HCT116 (cell line): ENCODE measurements around the gene MCTP2. TPM values are rescaled to one million over a fixed set of nuclear protein-coding genes. Genes with fewer than 3 reads are reported as not detected.

Experiments used
- ATAC-seq: fragments of 200-7000 bp; cut with Tn5 transposase; 2 replicates; pipeline ENCODE4 v1.9.1; 2020; ENCODE audit warnings: mild to moderate bottlenecking, moderate library complexity
- BruUV-seq: library from RNA; stranded (reverse); fragments of 400-500 nt; replicated peaks from 2 replicates; lab custom pipeline; 2021; lab: Mats Ljungman, UMichigan
- CTCF ChIA-PET: fragments of 300-600 bp; sonication (Branson Sonifier 250); formaldehyde crosslinking; loops from one replicate; lab custom pipeline; 2021; ENCODE audit warnings: antibody characterized with exemption; lab: Charles Lee
- POLR2A ChIA-PET: fragments of 300-600, 350-600 bp; sonication (Branson Sonifier 250); formaldehyde crosslinking; loops from one replicate; lab custom pipeline; 2021; ENCODE audit warnings: antibody characterized with exemption; lab: Charles Lee
- RAD21 ChIA-PET, 2 experiments: fragments of 300-600 bp; sonication (Branson Sonifier 250); formaldehyde crosslinking; loops; one replicate each; lab custom pipeline; 2023; ENCODE audit warnings: low total read pairs in 2 of 2; ENCODE audit not compliant: uncharacterized antibody in 2 of 2, unreplicated experiment in 2 of 2, low non-redundant PET in 1 of 2; lab: Charles Lee
- DNase-seq: peaks from one replicate; pipeline ENCODE4 v3.0.0-alpha.2; 2010; ENCODE audit warnings: low read depth, low spot score
- H2AFZ ChIP-seq: fragments of 200-600 bp; shearing (Covaris generic), sonication (generic); 2 replicates; pipeline ENCODE4 v1.6.1; 2017; ENCODE audit warnings: low read depth, mixed run types, mixed read lengths, antibody characterized with exemption, low read length; ENCODE audit not compliant: poor library complexity, severe bottlenecking
- H3K27ac ChIP-seq: 2 replicates; pipeline ENCODE4 v1.5.1; 2012; ENCODE audit warnings: low read depth, low read length
- H3K27me3 ChIP-seq: fragments of 200-600 bp; sonication (generic); 2 replicates; pipeline ENCODE4 v1.6.1; 2016; ENCODE audit warnings: mixed run types, low read length, mixed read lengths; ENCODE audit not compliant: insufficient read depth
- H3K36me3 ChIP-seq, 2 experiments: fragments of 200-500 bp in 1 of 2; fragments of 200-600 bp in 1 of 2; sonication (Bioruptor generic) in 1 of 2; sonication (generic) in 1 of 2; 2 replicates each; pipeline versions ENCODE4 v1.5.1 to v1.6.1; 2014 to 2016; ENCODE audit warnings: low read length in 2 of 2, inconsistent platforms in 1 of 2, mixed read lengths in 1 of 2, mixed run types in 1 of 2; ENCODE audit not compliant: insufficient read depth in 2 of 2, control insufficient read depth in 1 of 2
- H3K4me1 ChIP-seq, 2 experiments: fragments of 200-600 bp in 1 of 2; sonication (generic) in 1 of 2; 2 replicates each; pipeline versions ENCODE4 v1.5.1 to v1.6.1; 2012 to 2017; ENCODE audit warnings: low read length in 2 of 2, inconsistent platforms in 1 of 2, mild to moderate bottlenecking in 1 of 2, mixed read lengths in 1 of 2, mixed run types in 1 of 2, moderate library complexity in 1 of 2; ENCODE audit not compliant: insufficient read depth in 2 of 2, control insufficient read depth in 1 of 2
- H3K4me2 ChIP-seq: fragments of 200-600 bp; sonication (generic); 2 replicates; pipeline ENCODE4 v1.6.1; 2017; ENCODE audit warnings: mixed run types, low read length, mixed read lengths
- H3K4me3 ChIP-seq, 2 experiments: fragments of 200-600 bp in 1 of 2; sonication (generic) in 1 of 2; replicated peaks in 1 of 2; 2 replicates each; pipeline ENCODE4 v1.5.1; 2011 to 2016; ENCODE audit warnings: low read length in 2 of 2, control low read depth in 1 of 2, low read depth in 1 of 2, mild to moderate bottlenecking in 1 of 2, mixed read lengths in 1 of 2, mixed run types in 1 of 2
- H3K79me2 ChIP-seq: fragments of 200-600 bp; sonication (generic); 2 replicates; pipeline ENCODE4 v1.6.1; 2017; ENCODE audit warnings: mild to moderate bottlenecking, mixed run types, low read length, moderate library complexity, mixed read lengths; ENCODE audit not compliant: insufficient read depth
- H3K9ac ChIP-seq: fragments of 200-600 bp; sonication (generic); 2 replicates; pipeline ENCODE4 v1.6.1; 2016; ENCODE audit warnings: low read length, mixed read lengths
- H3K9me2 ChIP-seq: fragments of 200-600 bp; sonication (generic), shearing (Covaris generic); 2 replicates; pipeline ENCODE4 v1.6.1; 2017; ENCODE audit warnings: mixed run types, mild to moderate bottlenecking, moderate library complexity; ENCODE audit not compliant: insufficient read depth
- H3K9me3 ChIP-seq, 2 experiments: fragments of 200-500 bp in 1 of 2; fragments of 200-600 bp in 1 of 2; sonication (Bioruptor generic) in 1 of 2; sonication (generic) in 1 of 2; 2 replicates each; pipeline ENCODE4 v1.6.1; 2014 to 2017; ENCODE audit warnings: low read length in 2 of 2, mixed read lengths in 2 of 2, inconsistent platforms in 1 of 2, low read depth in 1 of 2, mild to moderate bottlenecking in 1 of 2, mixed run types in 1 of 2, moderate library complexity in 1 of 2; ENCODE audit not compliant: control insufficient read depth in 1 of 2, insufficient read depth in 1 of 2
- H4K20me1 ChIP-seq: fragments of 200-600 bp; sonication (generic), shearing (Covaris generic); 2 replicates; pipeline ENCODE4 v1.6.1; 2017; ENCODE audit warnings: mixed run types, mild to moderate bottlenecking, moderate library complexity; ENCODE audit not compliant: insufficient read depth
- CEBPB ChIP-seq: IDR thresholded peaks from 2 replicates; pipeline ENCODE4 v1.6.1; 2012; ENCODE audit warnings: low read depth
- EZH2 ChIP-seq: fragments of 200-600 bp; sonication (generic); IDR thresholded peaks from 2 replicates; pipeline ENCODE4 v1.6.1; 2017; ENCODE audit warnings: antibody characterized with exemption, mixed run types
- EZH2phosphoT487 ChIP-seq: fragments of 200-600 bp; IDR thresholded peaks from 2 replicates; pipeline ENCODE4 v1.6.1; 2018; ENCODE audit warnings: antibody characterized with exemption, borderline replicate concordance
- JUND ChIP-seq: IDR thresholded peaks from 2 replicates; pipeline ENCODE4 v1.6.1; 2012
- POLR2A ChIP-seq: IDR thresholded peaks from 2 replicates; pipeline ENCODE4 v1.7.0; 2011; ENCODE audit warnings: borderline replicate concordance; ENCODE audit not compliant: insufficient read depth, insufficient read length; ENCODE audit errors: extremely low read depth
- POLR2AphosphoS5 ChIP-seq: IDR thresholded peaks from 2 replicates; pipeline ENCODE4 v1.6.1; 2011; ENCODE audit warnings: mild to moderate bottlenecking, low read depth, low read length, moderate library complexity
- RAD21 ChIP-seq: IDR thresholded peaks from 2 replicates; pipeline ENCODE4 v1.6.1; 2012; ENCODE audit warnings: low read depth, mild to moderate bottlenecking
- SIN3A ChIP-seq: IDR thresholded peaks from 2 replicates; pipeline ENCODE4 v1.6.1; 2012; ENCODE audit warnings: low read depth
- SP1 ChIP-seq: IDR thresholded peaks from 2 replicates; pipeline ENCODE4 v1.6.1; 2012; ENCODE audit warnings: low read depth
- YY1 ChIP-seq: IDR thresholded peaks from 2 replicates; pipeline ENCODE4 v1.6.1; 2011; ENCODE audit warnings: low read length, low read depth, moderate library complexity, mild to moderate bottlenecking; ENCODE audit not compliant: insufficient replicate concordance; ENCODE audit errors: extremely low read depth
- intact Hi-C: fragments of 100-400 bp; cut with micrococcal nuclease; formaldehyde crosslinking; loops from 2 replicates; pipeline ENCODE4 v1.10.0; 2022
- total RNA-seq: library from RNA; stranded (reverse); gene quantifications from one replicate; pipeline ENCODE4 v1.2.1, GENCODE V29; 2021; ENCODE audit not compliant: unreplicated experiment
- TF ChIP-seq, protein P1 (sequence below), 3 experiments: fragments of 200-600 bp in 1 of 3; sonication (generic) in 1 of 3; IDR thresholded peaks in 2 of 3; conservative IDR thresholded peaks in 1 of 3; 2 replicates each; pipeline ENCODE4 v1.5.1; 2012 to 2017; ENCODE audit warnings: low read depth in 2 of 3, low read length in 2 of 3, antibody characterized with exemption in 1 of 3, borderline replicate concordance in 1 of 3, control low read depth in 1 of 3, mild to moderate bottlenecking in 1 of 3, mixed read lengths in 1 of 3, mixed run types in 1 of 3, moderate library complexity in 1 of 3; ENCODE audit not compliant: insufficient read depth in 1 of 3
- TF ChIP-seq, protein P2 (sequence below): IDR thresholded peaks from 2 replicates; pipeline ENCODE4 v1.6.1; 2012
- TF ChIP-seq, protein P3 (sequence below): IDR thresholded peaks from 2 replicates; pipeline ENCODE4 v1.6.1; 2012; ENCODE audit warnings: low read depth

The MCTP2 gene
- total RNA-seq, 1 experiment from 2014 or later = 12.9 TPM

DNA sequence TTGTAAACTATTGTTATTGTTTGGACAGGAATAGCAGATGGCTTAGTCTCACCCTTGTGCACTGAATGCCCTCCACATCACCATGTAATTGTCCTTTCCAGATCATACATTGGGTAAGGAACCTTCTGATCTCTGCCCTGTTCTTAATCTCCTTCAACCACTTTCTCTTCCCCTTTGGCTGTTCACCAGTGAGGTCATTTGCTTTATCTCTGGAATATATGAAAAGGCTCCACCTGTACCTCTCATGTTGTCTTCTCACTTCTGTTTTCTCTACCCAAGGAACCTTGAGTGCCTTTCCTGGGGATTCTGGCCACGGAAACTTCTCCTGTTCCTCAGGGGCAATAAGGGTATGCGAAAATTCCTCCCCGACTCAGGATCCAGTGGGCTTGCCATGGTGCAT, 28.5 kb downstream of the MCTP2 start:
- POLR2A ChIA-PET = no interaction called here
- CTCF ChIA-PET = no interaction called here
- H4K20me1 ChIP-seq = no peaks in the 10 kb centered on the region
- no peak overlapping the region for H3K4me3 ChIP-seq
- H3K9ac ChIP-seq = no peak overlapping the region
- TF ChIP-seq EZH2 = no peak
- TF ChIP-seq, protein P1, sequence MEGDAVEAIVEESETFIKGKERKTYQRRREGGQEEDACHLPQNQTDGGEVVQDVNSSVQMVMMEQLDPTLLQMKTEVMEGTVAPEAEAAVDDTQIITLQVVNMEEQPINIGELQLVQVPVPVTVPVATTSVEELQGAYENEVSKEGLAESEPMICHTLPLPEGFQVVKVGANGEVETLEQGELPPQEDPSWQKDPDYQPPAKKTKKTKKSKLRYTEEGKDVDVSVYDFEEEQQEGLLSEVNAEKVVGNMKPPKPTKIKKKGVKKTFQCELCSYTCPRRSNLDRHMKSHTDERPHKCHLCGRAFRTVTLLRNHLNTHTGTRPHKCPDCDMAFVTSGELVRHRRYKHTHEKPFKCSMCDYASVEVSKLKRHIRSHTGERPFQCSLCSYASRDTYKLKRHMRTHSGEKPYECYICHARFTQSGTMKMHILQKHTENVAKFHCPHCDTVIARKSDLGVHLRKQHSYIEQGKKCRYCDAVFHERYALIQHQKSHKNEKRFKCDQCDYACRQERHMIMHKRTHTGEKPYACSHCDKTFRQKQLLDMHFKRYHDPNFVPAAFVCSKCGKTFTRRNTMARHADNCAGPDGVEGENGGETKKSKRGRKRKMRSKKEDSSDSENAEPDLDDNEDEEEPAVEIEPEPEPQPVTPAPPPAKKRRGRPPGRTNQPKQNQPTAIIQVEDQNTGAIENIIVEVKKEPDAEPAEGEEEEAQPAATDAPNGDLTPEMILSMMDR (IDR thresholded peaks at IDR 0.05 in 2 of 3, conservative IDR thresholded peaks at IDR 0.05 in 1 of 3; ENCODE audit: borderline replicate concordance in 1 of 3, insufficient read depth in 1 of 3, low read depth in 2 of 3, low read length in 2 of 3) = no peak
- TF ChIP-seq, protein P2, sequence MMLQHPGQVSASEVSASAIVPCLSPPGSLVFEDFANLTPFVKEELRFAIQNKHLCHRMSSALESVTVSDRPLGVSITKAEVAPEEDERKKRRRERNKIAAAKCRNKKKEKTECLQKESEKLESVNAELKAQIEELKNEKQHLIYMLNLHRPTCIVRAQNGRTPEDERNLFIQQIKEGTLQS = no peak
- TF ChIP-seq JUND = no peak
- no peak for TF ChIP-seq YY1
- TF ChIP-seq, all 23 proteins: peak for 0
- H3K9me2 ChIP-seq = no peaks in the 10 kb centered on the region
- no peak for DNase-seq
- RAD21 ChIA-PET = no interaction called here
- no peak overlapping the region for H3K27ac ChIP-seq
- H3K4me1 ChIP-seq = no peaks in the 10 kb centered on the region
- intact Hi-C loops = no loop called here
- no peaks in the 10 kb centered on the region for H3K9me3 ChIP-seq
- H3K36me3 ChIP-seq = no peaks in the 10 kb centered on the region
- H3K27me3 ChIP-seq = no peaks in the 10 kb centered on the region
- no peak overlapping the region for H2AFZ ChIP-seq
- H3K79me2 ChIP-seq = no peaks in the 10 kb centered on the region
- ATAC-seq = no peak
- no peak overlapping the region for H3K4me2 ChIP-seq
- BruUV-seq = no TSS peak

DNA sequence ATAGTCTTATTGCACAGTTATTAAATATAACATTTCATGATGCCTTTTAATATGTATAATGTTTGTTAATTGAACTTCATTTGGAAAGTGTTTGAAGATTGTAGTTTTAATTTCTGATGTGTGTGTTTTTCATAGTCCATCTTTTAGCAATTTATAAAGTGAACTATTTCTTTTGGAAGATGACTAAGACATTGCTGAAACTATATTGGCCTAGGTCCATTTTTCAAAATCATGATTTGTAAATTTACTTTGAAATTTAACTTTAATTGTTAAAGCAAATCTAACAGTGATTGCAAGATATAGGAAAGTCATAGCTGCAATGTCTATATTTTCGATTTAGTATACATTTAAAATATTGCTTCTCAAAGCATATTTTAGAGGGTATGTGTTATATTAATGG, 30.8 kb downstream of the MCTP2 start:
- Histone ChIP-seq H3K4me1 (no peaks in the 10 kb centered on the region), H2AFZ (no peak overlapping the region), H3K9me3 (no peaks in the 10 kb centered on the region), H3K4me2 (no peak overlapping the region), H3K9me2 (no peaks in the 10 kb centered on the region), H4K20me1 (no peaks in the 10 kb centered on the region), H3K4me3 (no peak overlapping the region), H3K36me3 (no peaks in the 10 kb centered on the region), H3K27me3 (no peaks in the 10 kb centered on the region), H3K9ac (no peak overlapping the region), H3K79me2 (no peaks in the 10 kb centered on the region), H3K27ac (no peak overlapping the region)
- ATAC-seq (no peak), DNase-seq (no peak)
- no TSS peak for BruUV-seq
- intact Hi-C loops = no loop called here
- ChIA-PET RAD21 (no interaction called here), CTCF (no interaction called here), POLR2A (no interaction called here)
- TF ChIP-seq, protein P3, sequence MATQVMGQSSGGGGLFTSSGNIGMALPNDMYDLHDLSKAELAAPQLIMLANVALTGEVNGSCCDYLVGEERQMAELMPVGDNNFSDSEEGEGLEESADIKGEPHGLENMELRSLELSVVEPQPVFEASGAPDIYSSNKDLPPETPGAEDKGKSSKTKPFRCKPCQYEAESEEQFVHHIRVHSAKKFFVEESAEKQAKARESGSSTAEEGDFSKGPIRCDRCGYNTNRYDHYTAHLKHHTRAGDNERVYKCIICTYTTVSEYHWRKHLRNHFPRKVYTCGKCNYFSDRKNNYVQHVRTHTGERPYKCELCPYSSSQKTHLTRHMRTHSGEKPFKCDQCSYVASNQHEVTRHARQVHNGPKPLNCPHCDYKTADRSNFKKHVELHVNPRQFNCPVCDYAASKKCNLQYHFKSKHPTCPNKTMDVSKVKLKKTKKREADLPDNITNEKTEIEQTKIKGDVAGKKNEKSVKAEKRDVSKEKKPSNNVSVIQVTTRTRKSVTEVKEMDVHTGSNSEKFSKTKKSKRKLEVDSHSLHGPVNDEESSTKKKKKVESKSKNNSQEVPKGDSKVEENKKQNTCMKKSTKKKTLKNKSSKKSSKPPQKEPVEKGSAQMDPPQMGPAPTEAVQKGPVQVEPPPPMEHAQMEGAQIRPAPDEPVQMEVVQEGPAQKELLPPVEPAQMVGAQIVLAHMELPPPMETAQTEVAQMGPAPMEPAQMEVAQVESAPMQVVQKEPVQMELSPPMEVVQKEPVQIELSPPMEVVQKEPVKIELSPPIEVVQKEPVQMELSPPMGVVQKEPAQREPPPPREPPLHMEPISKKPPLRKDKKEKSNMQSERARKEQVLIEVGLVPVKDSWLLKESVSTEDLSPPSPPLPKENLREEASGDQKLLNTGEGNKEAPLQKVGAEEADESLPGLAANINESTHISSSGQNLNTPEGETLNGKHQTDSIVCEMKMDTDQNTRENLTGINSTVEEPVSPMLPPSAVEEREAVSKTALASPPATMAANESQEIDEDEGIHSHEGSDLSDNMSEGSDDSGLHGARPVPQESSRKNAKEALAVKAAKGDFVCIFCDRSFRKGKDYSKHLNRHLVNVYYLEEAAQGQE = no peak
- TF ChIP-seq POLR2AphosphoS5 (no peak), RAD21 (no peak), SP1 (no peak), CEBPB (no peak), JUND (no peak), POLR2A (no peak), EZH2phosphoT487 (no peak), SIN3A (no peak)
- TF ChIP-seq, protein P1 (IDR thresholded peaks at IDR 0.05 in 2 of 3, conservative IDR thresholded peaks at IDR 0.05 in 1 of 3; ENCODE audit: borderline replicate concordance in 1 of 3, insufficient read depth in 1 of 3, low read depth in 2 of 3, low read length in 2 of 3) = no peak
